ENCODE measurements around the gene GPR55. TPM values are rescaled to one million over a fixed set of nuclear protein-coding genes. Genes with fewer than 3 reads are reported as not detected.
A peak's percentile ranks its signal among the peaks of the same experiment; 100 is the strongest.

The GPR55 gene
- total and polyA plus RNA-seq, 2 of the 8 experiments (the other 6 are each of a cell fraction or from before 2014, with no cell fraction given): not detected

DNA sequence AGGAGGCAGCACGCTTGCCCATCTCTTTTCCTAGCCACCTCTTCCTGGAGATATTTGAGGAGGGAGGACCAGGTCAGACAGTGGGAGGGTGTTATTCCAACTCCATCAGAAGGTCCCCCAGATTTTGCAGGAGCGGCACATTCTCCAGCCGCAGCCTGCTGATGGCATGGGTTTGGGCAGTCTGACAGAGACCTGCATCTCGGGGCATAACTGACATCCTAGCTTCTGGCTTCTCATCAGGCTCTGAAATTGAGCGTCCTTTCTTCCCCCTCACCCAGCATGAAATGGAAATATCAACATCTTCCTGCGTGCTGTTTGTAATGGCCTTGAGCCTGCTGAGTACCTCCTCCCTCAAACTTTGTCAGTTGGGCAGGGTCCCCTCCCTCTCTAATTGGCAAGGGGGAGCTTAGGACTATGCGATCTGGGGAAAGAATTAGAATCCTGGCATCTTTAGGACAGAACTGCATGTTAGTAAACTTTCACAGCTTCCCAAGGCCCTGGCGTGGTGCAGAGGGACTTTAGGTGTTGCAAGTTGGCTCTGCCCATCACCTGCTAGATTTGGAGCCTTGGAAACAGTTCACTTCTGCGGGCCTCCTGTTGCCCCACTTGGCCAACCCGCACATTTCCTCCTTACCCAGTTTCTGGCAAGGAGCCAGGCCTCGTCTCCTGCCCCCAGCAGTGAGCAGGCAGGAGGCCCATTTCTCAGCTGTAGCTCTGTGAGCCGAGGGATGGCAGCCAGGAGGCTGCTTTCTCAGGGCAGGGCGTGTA is 58.1 kb downstream of the GPR55 start:
- Histone ChIP-seq H3K4me2 (ENCODE audit: insufficient read depth in 1 of 2, low read depth in 2 of 2, low read length in 2 of 2) (peak overlapping the region; percentile 76 to 94), H3K36me3 (ENCODE audit: control insufficient read depth in 2 of 4, insufficient read depth in 4 of 4, low read length in 3 of 4) (peaks cover 0 to 3% (median 0%) of the 10 kb centered on the region in 4 experiments; a peak in 1 of 8 replicates), H2BK12ac (ENCODE audit: low read depth, low read length) (peak overlapping the region; percentile 85), H3K4ac (replicated peaks; ENCODE audit: insufficient read length, low read depth, low read length) (peak overlapping the region; percentile 3), H3K56ac (replicated peaks; ENCODE audit: insufficient read length, low read depth, low read length) (no peak overlapping the region), H4K91ac (replicated peaks; ENCODE audit: insufficient read length, low read length) (no peak overlapping the region), H3K23me2 (ENCODE audit: low read depth, low read length) (peaks cover 20% of the 10 kb centered on the region), H4K8ac (ENCODE audit: extremely low read depth, insufficient read depth, low read length) (no peak overlapping the region), H2BK5ac (ENCODE audit: low read depth, low read length) (peak overlapping the region; percentile 93), H3K79me1 (ENCODE audit: low read depth, low read length) (peaks cover 24% of the 10 kb centered on the region), H2BK15ac (ENCODE audit: low read length) (0 out of 2 replicates have a peak overlapping the region, but pooled peaks have one; percentile 31), H3K27ac (ENCODE audit: low read depth, low read length) (no peak overlapping the region; the same call in 1 of the 2 replicates), H3K14ac (ENCODE audit: insufficient read length) (no peak overlapping the region), H3K4me3 (ENCODE audit: extremely low read depth in 1 of 4, insufficient read depth in 2 of 4, low read depth in 3 of 4, low read length in 4 of 4) (peak overlapping the region in 3 of 4 experiments; percentile 2 to 99 (median 75); a peak in 4 of 8 replicates), H4K20me1 (replicated peaks in 1 of 2; ENCODE audit: control insufficient read depth in 1 of 2, insufficient read depth in 2 of 2, low read length in 2 of 2) (peaks cover 2 to 12% of the 10 kb centered on the region in 2 experiments), H3K9ac (replicated peaks in 1 of 4; ENCODE audit: extremely low read depth in 1 of 4, low read depth in 3 of 4, low read length in 3 of 4) (peak overlapping the region in 1 of 4 experiments; percentile 8; a peak in 1 of 7 replicates), H2BK120ac (replicated peaks; ENCODE audit: low read depth, low read length) (peak overlapping the region; percentile 30), H3K18ac (ENCODE audit: extremely low read depth, low read length) (peak overlapping the region; percentile 87), H3K79me2 (ENCODE audit: control insufficient read depth in 1 of 2, insufficient read depth in 2 of 2, low read length in 2 of 2) (peaks cover 16 to 72% of the 10 kb centered on the region in 2 experiments), H3K4me1 (replicated peaks in 1 of 4; ENCODE audit: control insufficient read depth in 3 of 4, insufficient read depth in 4 of 4, low read length in 3 of 4) (peaks cover 17 to 69% (median 54%) of the 10 kb centered on the region in 4 experiments), H3K27me3 (replicated peaks in 1 of 4; ENCODE audit: control insufficient read depth in 3 of 4, extremely low read depth in 1 of 4, insufficient read depth in 3 of 4, low read length in 3 of 4) (no peaks in the 10 kb centered on the region; a peak in 1 of 7 replicates), H3K9me3 (ENCODE audit: insufficient read depth in 2 of 2, low read depth in 1 of 2, low read length in 1 of 2) (no peaks in the 10 kb centered on the region), H2AFZ (ENCODE audit: low read length) (no peak overlapping the region), H2BK20ac (ENCODE audit: low read length) (peak overlapping the region; percentile 48), H3K23ac (ENCODE audit: insufficient read length) (no peak overlapping the region), H4K5ac (ENCODE audit: insufficient read length, low read depth, low read length) (peak overlapping the region; percentile 5), H2AK5ac (ENCODE audit: low read depth, low read length) (peak overlapping the region; percentile 26; the same call in 1 of the 2 replicates)
- FAIRE-seq (no peak), DNase-seq (ENCODE audit: low read depth in 1 of 2, low spot score in 2 of 2) (peak in 1 of 2 experiments; percentile 45)
- CTCF ChIA-PET (ENCODE audit: partially characterized antibody): interaction anchor here (0.9 to 10.1 kb wide), 15 partner anchors 9 to 67 kb away, joined by 3 to 86 read pairs (median 4); no protein-coding TSS in a partner anchor
- POLR2A ChIA-PET (ENCODE audit: partially characterized antibody): interaction anchor here (0.7 to 6.6 kb wide), 11 partner anchors 8 to 658 kb away, joined by 3 to 50 read pairs (median 5); no protein-coding TSS in a partner anchor
- 46% methylated on average over 13 of the region's 13 CpGs; no CpG with 5 or more reads in 1 of the 2 experiments for WGBS, 2 experiments (ENCODE audit: extremely low coverage in 1 of 2, insufficient coverage in 1 of 2, insufficient read length in 1 of 2, insufficient replicate concordance in 2 of 2, low coverage in 1 of 2, low lambda C conversion rate in 2 of 2, missing lambda C conversion rate in 1 of 2)
- TF ChIP-seq EGR1 (IDR thresholded peaks at IDR 0.05; ENCODE audit: borderline replicate concordance, low read depth, low read length): no peak
- TF ChIP-seq, protein P1, sequence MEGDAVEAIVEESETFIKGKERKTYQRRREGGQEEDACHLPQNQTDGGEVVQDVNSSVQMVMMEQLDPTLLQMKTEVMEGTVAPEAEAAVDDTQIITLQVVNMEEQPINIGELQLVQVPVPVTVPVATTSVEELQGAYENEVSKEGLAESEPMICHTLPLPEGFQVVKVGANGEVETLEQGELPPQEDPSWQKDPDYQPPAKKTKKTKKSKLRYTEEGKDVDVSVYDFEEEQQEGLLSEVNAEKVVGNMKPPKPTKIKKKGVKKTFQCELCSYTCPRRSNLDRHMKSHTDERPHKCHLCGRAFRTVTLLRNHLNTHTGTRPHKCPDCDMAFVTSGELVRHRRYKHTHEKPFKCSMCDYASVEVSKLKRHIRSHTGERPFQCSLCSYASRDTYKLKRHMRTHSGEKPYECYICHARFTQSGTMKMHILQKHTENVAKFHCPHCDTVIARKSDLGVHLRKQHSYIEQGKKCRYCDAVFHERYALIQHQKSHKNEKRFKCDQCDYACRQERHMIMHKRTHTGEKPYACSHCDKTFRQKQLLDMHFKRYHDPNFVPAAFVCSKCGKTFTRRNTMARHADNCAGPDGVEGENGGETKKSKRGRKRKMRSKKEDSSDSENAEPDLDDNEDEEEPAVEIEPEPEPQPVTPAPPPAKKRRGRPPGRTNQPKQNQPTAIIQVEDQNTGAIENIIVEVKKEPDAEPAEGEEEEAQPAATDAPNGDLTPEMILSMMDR (IDR thresholded peaks at IDR 0.05; ENCODE audit: control extremely low read depth in 1 of 3, insufficient read depth in 1 of 3, low read depth in 1 of 3, low read length in 3 of 3): peak in 1 of 3 experiments; percentile 8; a peak in 1 of 4 replicates

Measured in H1 (cell line).